H1 (cell line): ENCODE data around the gene ZNF358. TPM values are rescaled to one million over a fixed set of nuclear protein-coding genes. Genes with fewer than 3 reads are reported as not detected.
A peak's percentile ranks its signal among the peaks of the same experiment; 100 is the strongest.

Experiments used
- CTCF ChIA-PET: fragments of 300-600 bp; sonication (Branson Sonifier 250); formaldehyde crosslinking; loops from one replicate; lab custom pipeline; 2021; ENCODE audit not compliant: partially characterized antibody; lab: Charles Lee
- POLR2A ChIA-PET: fragments of 300-600 bp; sonication (Branson Sonifier 250); formaldehyde crosslinking; loops from one replicate; lab custom pipeline; 2021; ENCODE audit warnings: inconsistent platforms; ENCODE audit not compliant: partially characterized antibody; lab: Charles Lee
- DNase-seq, 2 experiments: peaks; one replicate each; pipeline versions ENCODE4 v3.0.0 to v3.0.0-alpha.2; 2010 to 2022; ENCODE audit warnings: low spot score in 2 of 2, low read depth in 1 of 2, mixed read lengths in 1 of 2
- FAIRE-seq: peaks from 2 replicates; lab custom pipeline; 2011; peaks lifted over from hg19 to GRCh38; lab: Jason Lieb, UNC
- H2AFZ ChIP-seq: 2 replicates; pipeline ENCODE4 v1.8.1; 2012; ENCODE audit warnings: low read length, inconsistent platforms
- H2AK5ac ChIP-seq: 2 replicates; pipeline ENCODE4 v1.6.1; 2013; ENCODE audit warnings: low read depth, low read length
- H2BK120ac ChIP-seq: replicated peaks from 2 replicates; pipeline ENCODE3; 2013; ENCODE audit warnings: low read depth, low read length, inconsistent platforms
- H2BK12ac ChIP-seq: 2 replicates; pipeline ENCODE4 v1.6.1; 2013; ENCODE audit warnings: low read depth, low read length
- H2BK15ac ChIP-seq: 2 replicates; pipeline ENCODE4 v1.6.1; 2013; ENCODE audit warnings: low read length
- H2BK20ac ChIP-seq: 2 replicates; pipeline ENCODE4 v1.6.1; 2013; ENCODE audit warnings: low read length
- H2BK5ac ChIP-seq: 2 replicates; pipeline ENCODE4 v1.6.1; 2013; ENCODE audit warnings: low read depth, low read length
- H3K14ac ChIP-seq: 2 replicates; pipeline ENCODE4 v1.6.1; 2013; ENCODE audit warnings: inconsistent platforms; ENCODE audit not compliant: insufficient read length
- H3K18ac ChIP-seq: 2 replicates; pipeline ENCODE4 v1.6.1; 2013; ENCODE audit warnings: low read length; ENCODE audit errors: extremely low read depth
- H3K23ac ChIP-seq: 2 replicates; pipeline ENCODE4 v1.6.1; 2013; ENCODE audit warnings: inconsistent platforms; ENCODE audit not compliant: insufficient read length
- H3K23me2 ChIP-seq: 2 replicates; pipeline ENCODE4 v1.6.1; 2013; ENCODE audit warnings: low read depth, low read length
- H3K27ac ChIP-seq: 2 replicates; pipeline ENCODE4 v1.6.1; 2011; ENCODE audit warnings: low read depth, low read length, inconsistent platforms
- H3K27me3 ChIP-seq, 4 experiments: replicated peaks in 1 of 4; 1 replicate in 1 of 4; 2 replicates in 3 of 4; pipeline versions ENCODE4 v1.6.1 to v1.8.1; 2011 to 2013; ENCODE audit warnings: low read length in 3 of 4, mild to moderate bottlenecking in 3 of 4, inconsistent platforms in 2 of 4, mixed read lengths in 2 of 4, moderate library complexity in 1 of 4; ENCODE audit not compliant: control insufficient read depth in 3 of 4, insufficient read depth in 3 of 4; ENCODE audit errors: extremely low read depth in 1 of 4
- H3K36me3 ChIP-seq, 4 experiments: 2 replicates each; pipeline versions ENCODE4 v1.6.1 to v1.8.1; 2011 to 2013; ENCODE audit warnings: mild to moderate bottlenecking in 4 of 4, low read length in 3 of 4, moderate library complexity in 2 of 4, control low read depth in 1 of 4, inconsistent platforms in 1 of 4; ENCODE audit not compliant: insufficient read depth in 4 of 4, control insufficient read depth in 2 of 4
- H3K4ac ChIP-seq: replicated peaks from 2 replicates; pipeline ENCODE3; 2013; ENCODE audit warnings: low read length, low read depth, mixed read lengths, inconsistent platforms; ENCODE audit not compliant: insufficient read length
- H3K4me1 ChIP-seq, 4 experiments: replicated peaks in 1 of 4; 1 replicate in 1 of 4; 2 replicates in 3 of 4; pipeline versions ENCODE4 v1.6.1 to v1.8.1; 2011 to 2013; ENCODE audit warnings: low read length in 3 of 4, inconsistent platforms in 2 of 4, mixed read lengths in 1 of 4; ENCODE audit not compliant: insufficient read depth in 4 of 4, control insufficient read depth in 3 of 4
- H3K4me2 ChIP-seq, 2 experiments: 2 replicates each; pipeline versions ENCODE4 v1.6.1 to v1.8.1; 2011 to 2013; ENCODE audit warnings: low read depth in 2 of 2, low read length in 2 of 2, control low read depth in 1 of 2, inconsistent platforms in 1 of 2, mild to moderate bottlenecking in 1 of 2; ENCODE audit not compliant: insufficient read depth in 1 of 2
- H3K4me3 ChIP-seq, 4 experiments: fragments of 200-600, 300-600 bp in 1 of 4; sonication (generic), shearing (Covaris generic), sonication (Bioruptor Twin) in 1 of 4; 2 replicates each; pipeline versions ENCODE4 v1.5.1 to v1.8.1; 2011 to 2016; ENCODE audit warnings: low read length in 4 of 4, low read depth in 3 of 4, control low read depth in 2 of 4, inconsistent platforms in 2 of 4, mild to moderate bottlenecking in 2 of 4, mixed read lengths in 1 of 4, moderate library complexity in 1 of 4; ENCODE audit not compliant: insufficient read depth in 2 of 4; ENCODE audit errors: extremely low read depth in 1 of 4
- H3K56ac ChIP-seq: replicated peaks from 2 replicates; pipeline ENCODE3; 2013; ENCODE audit warnings: low read depth, mild to moderate bottlenecking, mixed read lengths, low read length, inconsistent platforms; ENCODE audit not compliant: insufficient read length
- H3K79me1 ChIP-seq: 2 replicates; pipeline ENCODE4 v1.6.1; 2013; ENCODE audit warnings: low read depth, low read length, control low read depth
- H3K79me2 ChIP-seq, 2 experiments: 2 replicates each; pipeline versions ENCODE4 v1.6.1 to v1.8.1; 2012 to 2013; ENCODE audit warnings: low read length in 2 of 2, mild to moderate bottlenecking in 2 of 2, inconsistent platforms in 1 of 2; ENCODE audit not compliant: insufficient read depth in 2 of 2, control insufficient read depth in 1 of 2
- H3K9ac ChIP-seq, 4 experiments: replicated peaks in 1 of 4; 1 replicate in 1 of 4; 2 replicates in 3 of 4; pipeline versions ENCODE4 v1.6.1 to v1.8.1; 2011 to 2013; ENCODE audit warnings: low read depth in 3 of 4, low read length in 3 of 4, control low read depth in 2 of 4, mild to moderate bottlenecking in 2 of 4, moderate library complexity in 2 of 4, inconsistent platforms in 1 of 4; ENCODE audit errors: extremely low read depth in 1 of 4
- H3K9me3 ChIP-seq, 2 experiments: 2 replicates each; pipeline versions ENCODE4 v1.6.1 to v1.8.1; 2012 to 2013; ENCODE audit warnings: mild to moderate bottlenecking in 2 of 2, moderate library complexity in 2 of 2, control low read depth in 1 of 2, inconsistent platforms in 1 of 2, low read depth in 1 of 2, low read length in 1 of 2, mixed read lengths in 1 of 2; ENCODE audit not compliant: insufficient read depth in 2 of 2
- H4K20me1 ChIP-seq, 2 experiments: replicated peaks in 1 of 2; 2 replicates each; pipeline versions ENCODE3 to v1.8.1; 2011 to 2013; ENCODE audit warnings: inconsistent platforms in 2 of 2, low read length in 2 of 2, mild to moderate bottlenecking in 1 of 2; ENCODE audit not compliant: insufficient read depth in 2 of 2, control insufficient read depth in 1 of 2
- H4K5ac ChIP-seq: 2 replicates; pipeline ENCODE4 v1.6.1; 2013; ENCODE audit warnings: low read length, low read depth, mixed read lengths, inconsistent platforms; ENCODE audit not compliant: insufficient read length
- H4K8ac ChIP-seq: 2 replicates; pipeline ENCODE4 v1.8.0; 2013; ENCODE audit warnings: mild to moderate bottlenecking, moderate library complexity, low read length, inconsistent platforms; ENCODE audit not compliant: insufficient read depth; ENCODE audit errors: extremely low read depth
- H4K91ac ChIP-seq: replicated peaks from 2 replicates; pipeline ENCODE3; 2013; ENCODE audit warnings: low read length, mixed read lengths, inconsistent platforms; ENCODE audit not compliant: insufficient read length
- RNF2 ChIP-seq: fragments of 200-900, 300-1000 bp; sonication (generic); IDR thresholded peaks from 2 replicates; pipeline ENCODE4 v1.7.1; 2016; ENCODE audit warnings: borderline replicate concordance, low read depth, mild to moderate bottlenecking, antibody characterized with exemption, low read length; ENCODE audit not compliant: poor library complexity, severe bottlenecking; ENCODE audit errors: missing control alignments
- WGBS, 2 experiments: shearing (Covaris generic) in 1 of 2; methylation state at CpG; one replicate each; pipeline versions ENCODE4 v1.1.6 to v1.1.7; 2013 to 2015; ENCODE audit warnings: low lambda C conversion rate in 2 of 2, mixed read lengths in 2 of 2, inconsistent platforms in 1 of 2, low coverage in 1 of 2, missing lambda C conversion rate in 1 of 2; ENCODE audit not compliant: insufficient replicate concordance in 2 of 2, insufficient coverage in 1 of 2, insufficient read length in 1 of 2; ENCODE audit errors: extremely low coverage in 1 of 2, missing lambda C conversion rate in 1 of 2; 5-methylcytosine and 5-hydroxymethylcytosine counted together
- polyA plus RNA-seq, 7 experiments: library from polyadenylated mRNA; depleted of rRNA in 3 of 7; stranded (reverse) in 5 of 7; unstranded in 2 of 7; fragments of >200 nt in 5 of 7; fragments of 200-250 nt in 2 of 7; gene quantifications; 1 replicate in 5 of 7; 2 replicates in 1 of 7; 4 replicates in 1 of 7; pipeline versions ENCODE4 v1.2.1 to v1.2.3, GENCODE V29; 2011 to 2013; ENCODE audit warnings: missing spikeins in 2 of 7, mixed read lengths in 2 of 7
- total RNA-seq: library from RNA; stranded (reverse); fragmentation: NEBNext Ultra II Directional; extraction: Animal tissue kit (Norgen Biotek cat#: 25700); gene quantifications from 2 replicates; pipeline ENCODE4 v1.2.1, GENCODE V29; 2021

ZNF358 gene
- total and polyA plus RNA-seq, 2 of the 8 experiments (the other 6 are each of a cell fraction or from before 2014, with no cell fraction given): 40.0 to 60.3 TPM

- H3K27ac ChIP-seq: no peak within 1 kb of the TSS
- TF ChIP-seq RNF2: no peak
Measured at GRCh38 chr19:7522072-7522922, 6.4 kb downstream of the ZNF358 start, which contains the start of gene MCOLN1. Gene MCOLN1, plus strand, starts transcription at chr19:7522624. Its CDS starts 127 bp downstream, at chr19:7522751.

More at GRCh38 chr19:7522072-7522922, 6.4 kb downstream of the ZNF358 start, which contains the start of gene MCOLN1:
- Histone ChIP-seq H2BK15ac (no peak within 1 kb of the TSS), H3K79me2 (peaks cover 0 to 2% of the 10 kb centered on the region in 2 experiments; a peak in 1 of 4 replicates), H2BK20ac (no peak within 1 kb of the TSS), H3K56ac (no peak within 1 kb of the TSS), H2BK12ac (no peak within 1 kb of the TSS; the same call in 1 of the 2 replicates), H3K79me1 (peaks cover 5% of the 10 kb centered on the region; the same call in 1 of the 2 replicates), H4K8ac (peak within 1 kb of the TSS; percentile 29; the same call in 1 of the 2 replicates), H3K14ac (no peak within 1 kb of the TSS), H4K91ac (peak within 1 kb of the TSS; percentile 75), H3K9ac (peak within 1 kb of the TSS in 3 of 4 experiments; percentile 25 to 80 (median 44); a peak in 5 of 7 replicates), H3K4me3 (peak within 1 kb of the TSS; percentile 48 to 79 (median 72)), H3K9me3 (no peaks in the 10 kb centered on the region), H2BK120ac (peak within 1 kb of the TSS; percentile 82), H2AK5ac (no peak within 1 kb of the TSS), H4K5ac (peak within 1 kb of the TSS; percentile 53), H3K4me2 (peak within 1 kb of the TSS; percentile 85 to 94), H3K18ac (peak within 1 kb of the TSS; percentile 64), H3K23me2 (peaks cover 10% of the 10 kb centered on the region; the same call in 1 of the 2 replicates), H3K4ac (peak within 1 kb of the TSS; percentile 10), H4K20me1 (peaks cover 0 to 2% of the 10 kb centered on the region in 2 experiments), H3K27me3 (no peaks in the 10 kb centered on the region), H3K4me1 (peaks cover 0 to 5% (median 1%) of the 10 kb centered on the region in 4 experiments; a peak in 1 of 7 replicates), H3K36me3 (peaks cover 0 to 7% (median 3%) of the 10 kb centered on the region in 4 experiments; a peak in 1 of 8 replicates), H3K23ac (no peak within 1 kb of the TSS), H2BK5ac (peak within 1 kb of the TSS; percentile 54; the same call in 1 of the 2 replicates), H2AFZ (no peak within 1 kb of the TSS)
- FAIRE-seq (peak; percentile 52), DNase-seq (peak in 1 of 2 experiments; percentile 99)
- CTCF ChIA-PET: interaction anchor here (0.8 to 2.8 kb wide), 10 partner anchors 9 to 339 kb away, joined by 3 to 11 read pairs (median 6); partner anchors contain the start of gene PNPLA6
- POLR2A ChIA-PET: interaction anchor here (0.5 to 7.0 kb wide), 13 partner anchors 10 to 1852 kb away, joined by 3 to 80 read pairs (median 3); partner anchors contain the start of genes PET100, PNPLA6, STXBP2 and XAB2
- 3% methylated on average over 47 of the region's 65 CpGs; no CpG with 5 or more reads in 1 of the 2 experiments for whole genome bisulfite sequencing, 2 experiments
